WTC11 (cell line): ENCODE measurements around the gene GLB1L3. TPM values are rescaled to one million over a fixed set of nuclear protein-coding genes. Genes with fewer than 3 reads are reported as not detected.

Experiments used
- ATAC-seq: fragments of 200-7000 bp; cut with Tn5 transposase; 2 replicates; pipeline ENCODE4 v1.10.0; 2021; ENCODE audit warnings: mild to moderate bottlenecking, moderate library complexity
- CTCF ChIA-PET: fragments of 300-600 bp; sonication (Branson Sonifier 250); formaldehyde crosslinking; loops from one replicate; lab custom pipeline; 2021; ENCODE audit warnings: antibody characterized with exemption; lab: Charles Lee
- POLR2A ChIA-PET: fragments of 350-600 bp; sonication (Branson Sonifier 250); formaldehyde crosslinking; loops from one replicate; lab custom pipeline; 2021; ENCODE audit warnings: antibody characterized with exemption; lab: Charles Lee
- DNase-seq: peaks from one replicate; pipeline ENCODE4 v3.0.0; 2021; ENCODE audit warnings: low spot score
- H3K27ac Mint-ChIP-seq: 2 replicates; pipeline ENCODE4 v1.8.0; 2021; ENCODE audit warnings: mixed read lengths
- H3K27me3 Mint-ChIP-seq: 2 replicates; pipeline ENCODE4 v1.8.0; 2021; ENCODE audit warnings: low read depth, mild to moderate bottlenecking, moderate library complexity, mixed read lengths
- H3K36me3 Mint-ChIP-seq: 2 replicates; pipeline ENCODE4 v1.8.0; 2021; ENCODE audit warnings: mixed read lengths
- H3K4me1 Mint-ChIP-seq: 2 replicates; pipeline ENCODE4 v1.8.0; 2022; ENCODE audit warnings: mixed read lengths
- H3K4me3 Mint-ChIP-seq: 2 replicates; pipeline ENCODE4 v1.8.0; 2021; ENCODE audit warnings: mild to moderate bottlenecking, moderate library complexity, mixed read lengths
- H3K9me3 Mint-ChIP-seq: 2 replicates; pipeline ENCODE4 v1.8.0; 2021; ENCODE audit warnings: mixed read lengths
- CREM ChIP-seq: sonication (generic); formaldehyde crosslinking; IDR thresholded peaks from 2 replicates; pipeline ENCODE4 v1.8.1; 2022; ENCODE audit warnings: mild to moderate bottlenecking, missing genetic modification reagents, moderate library complexity
- ETV6 ChIP-seq: sonication (generic); formaldehyde crosslinking; IDR thresholded peaks from 2 replicates; pipeline ENCODE4 v1.8.1; 2022; ENCODE audit warnings: mild to moderate bottlenecking, missing genetic modification reagents
- FOXJ3 ChIP-seq: sonication (generic); formaldehyde crosslinking; IDR thresholded peaks from 2 replicates; pipeline ENCODE4 v1.9.0; 2021; ENCODE audit warnings: missing genetic modification reagents, mild to moderate bottlenecking, borderline replicate concordance
- GABPB1 ChIP-seq: sonication (generic); formaldehyde crosslinking; IDR thresholded peaks from 2 replicates; pipeline ENCODE4 v1.8.1; 2023; ENCODE audit warnings: mild to moderate bottlenecking, missing genetic modification reagents
- MYBL2 ChIP-seq: sonication (generic); formaldehyde crosslinking; IDR thresholded peaks from 2 replicates; pipeline ENCODE4 v1.8.1; 2023; ENCODE audit warnings: mild to moderate bottlenecking, moderate library complexity, missing genetic modification reagents
- NR1H2 ChIP-seq: sonication (generic); formaldehyde crosslinking; IDR thresholded peaks from 2 replicates; pipeline ENCODE4 v1.9.0; 2021; ENCODE audit warnings: mild to moderate bottlenecking, moderate library complexity, missing genetic modification reagents
- RELA ChIP-seq: sonication (generic); formaldehyde crosslinking; IDR thresholded peaks from 2 replicates; pipeline ENCODE4 v1.8.1; 2022; ENCODE audit warnings: missing genetic modification reagents, mild to moderate bottlenecking, borderline replicate concordance
- TCF7 ChIP-seq: sonication (generic); formaldehyde crosslinking; IDR thresholded peaks from 2 replicates; pipeline ENCODE4 v1.8.0; 2022; ENCODE audit warnings: mild to moderate bottlenecking, low read depth, missing genetic modification reagents, moderate library complexity
- ZNF416 ChIP-seq: fragments of 250-450 bp; sonication (Bioruptor Pico); IDR thresholded peaks from 2 replicates; pipeline ENCODE4 v1.9.0; 2021; ENCODE audit warnings: mild to moderate bottlenecking, inconsistent platforms
- total RNA-seq: library from RNA; stranded (reverse); gene quantifications from 3 replicates; pipeline ENCODE4 v1.2.3, GENCODE V29; 2021
- TF ChIP-seq, protein P1 (sequence below): sonication (generic); formaldehyde crosslinking; IDR thresholded peaks from 2 replicates; pipeline ENCODE4 v1.8.0; 2023; ENCODE audit warnings: missing genetic modification reagents, mild to moderate bottlenecking, borderline replicate concordance
- TF ChIP-seq, protein P2 (sequence below): fragments of 250-450 bp; sonication (Bioruptor Pico); IDR thresholded peaks from 2 replicates; pipeline ENCODE4 v2.1.2; 2022; ENCODE audit warnings: mild to moderate bottlenecking, moderate library complexity
- TF ChIP-seq, protein P3 (sequence below): fragments of 250-450 bp; sonication (Bioruptor Pico); IDR thresholded peaks from 2 replicates; pipeline ENCODE4 v1.9.0; 2021; ENCODE audit warnings: moderate library complexity, mild to moderate bottlenecking, inconsistent platforms, borderline replicate concordance
- TF ChIP-seq, protein P4 (sequence below): sonication (generic); formaldehyde crosslinking; IDR thresholded peaks from 2 replicates; pipeline ENCODE4 v1.8.0; 2023; ENCODE audit warnings: mild to moderate bottlenecking, missing genetic modification reagents
- TF ChIP-seq, protein P5 (sequence below): sonication (generic); formaldehyde crosslinking; IDR thresholded peaks from 2 replicates; pipeline ENCODE4 v1.8.1; 2023; ENCODE audit warnings: mild to moderate bottlenecking, missing genetic modification reagents, moderate library complexity
- TF ChIP-seq, protein P6 (sequence below): fragments of 200-600 bp; IDR thresholded peaks from 2 replicates; pipeline ENCODE4 v1.8.0; 2022; ENCODE audit warnings: antibody characterized with exemption
- TF ChIP-seq, protein P7 (sequence below): sonication (generic); formaldehyde crosslinking; IDR thresholded peaks from 2 replicates; pipeline ENCODE4 v1.8.0; 2023; ENCODE audit warnings: missing genetic modification reagents
- TF ChIP-seq, protein P8 (sequence below): sonication (generic); formaldehyde crosslinking; IDR thresholded peaks from 2 replicates; pipeline ENCODE4 v1.8.1; 2023; ENCODE audit warnings: mild to moderate bottlenecking, missing genetic modification reagents
- TF ChIP-seq, protein P9 (sequence below): sonication (generic); formaldehyde crosslinking; IDR thresholded peaks from 2 replicates; pipeline ENCODE4 v1.8.1; 2023; ENCODE audit warnings: mild to moderate bottlenecking, missing genetic modification reagents
- TF ChIP-seq, protein P10 (sequence below): sonication (generic); formaldehyde crosslinking; IDR thresholded peaks from 2 replicates; pipeline ENCODE4 v1.8.0; 2022; ENCODE audit warnings: mild to moderate bottlenecking, missing genetic modification reagents

Gene GLB1L3
- total RNA-seq, 1 experiment from 2014 or later: 50.2 TPM

DNA sequence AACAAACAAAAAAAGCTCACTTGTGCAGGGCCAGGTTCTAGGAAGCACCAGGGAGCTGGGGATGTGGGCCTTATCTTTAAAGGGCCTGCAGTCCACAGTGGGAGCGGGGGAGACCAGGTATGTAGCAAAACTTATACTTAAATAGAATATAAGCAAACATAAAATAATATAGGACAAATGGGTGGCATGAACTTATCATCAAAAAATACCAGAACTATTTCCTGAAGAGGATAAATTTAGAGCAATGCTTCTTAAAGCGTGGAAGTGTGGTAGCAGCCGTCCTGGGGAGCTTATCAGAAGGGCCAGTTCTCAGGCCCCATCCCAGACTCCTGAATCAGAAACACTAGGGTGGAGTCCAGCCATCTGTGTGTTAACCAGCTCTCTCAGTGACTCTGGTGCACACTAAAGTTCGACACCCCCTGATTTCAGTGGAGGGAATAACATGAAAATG, 42.4 kb upstream of the GLB1L3 start (continued):
- TF ChIP-seq, protein P1, sequence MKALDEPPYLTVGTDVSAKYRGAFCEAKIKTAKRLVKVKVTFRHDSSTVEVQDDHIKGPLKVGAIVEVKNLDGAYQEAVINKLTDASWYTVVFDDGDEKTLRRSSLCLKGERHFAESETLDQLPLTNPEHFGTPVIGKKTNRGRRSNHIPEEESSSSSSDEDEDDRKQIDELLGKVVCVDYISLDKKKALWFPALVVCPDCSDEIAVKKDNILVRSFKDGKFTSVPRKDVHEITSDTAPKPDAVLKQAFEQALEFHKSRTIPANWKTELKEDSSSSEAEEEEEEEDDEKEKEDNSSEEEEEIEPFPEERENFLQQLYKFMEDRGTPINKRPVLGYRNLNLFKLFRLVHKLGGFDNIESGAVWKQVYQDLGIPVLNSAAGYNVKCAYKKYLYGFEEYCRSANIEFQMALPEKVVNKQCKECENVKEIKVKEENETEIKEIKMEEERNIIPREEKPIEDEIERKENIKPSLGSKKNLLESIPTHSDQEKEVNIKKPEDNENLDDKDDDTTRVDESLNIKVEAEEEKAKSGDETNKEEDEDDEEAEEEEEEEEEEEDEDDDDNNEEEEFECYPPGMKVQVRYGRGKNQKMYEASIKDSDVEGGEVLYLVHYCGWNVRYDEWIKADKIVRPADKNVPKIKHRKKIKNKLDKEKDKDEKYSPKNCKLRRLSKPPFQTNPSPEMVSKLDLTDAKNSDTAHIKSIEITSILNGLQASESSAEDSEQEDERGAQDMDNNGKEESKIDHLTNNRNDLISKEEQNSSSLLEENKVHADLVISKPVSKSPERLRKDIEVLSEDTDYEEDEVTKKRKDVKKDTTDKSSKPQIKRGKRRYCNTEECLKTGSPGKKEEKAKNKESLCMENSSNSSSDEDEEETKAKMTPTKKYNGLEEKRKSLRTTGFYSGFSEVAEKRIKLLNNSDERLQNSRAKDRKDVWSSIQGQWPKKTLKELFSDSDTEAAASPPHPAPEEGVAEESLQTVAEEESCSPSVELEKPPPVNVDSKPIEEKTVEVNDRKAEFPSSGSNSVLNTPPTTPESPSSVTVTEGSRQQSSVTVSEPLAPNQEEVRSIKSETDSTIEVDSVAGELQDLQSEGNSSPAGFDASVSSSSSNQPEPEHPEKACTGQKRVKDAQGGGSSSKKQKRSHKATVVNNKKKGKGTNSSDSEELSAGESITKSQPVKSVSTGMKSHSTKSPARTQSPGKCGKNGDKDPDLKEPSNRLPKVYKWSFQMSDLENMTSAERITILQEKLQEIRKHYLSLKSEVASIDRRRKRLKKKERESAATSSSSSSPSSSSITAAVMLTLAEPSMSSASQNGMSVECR (CRISPR knock-in tag): no peak
- TF ChIP-seq ZNF416 (CRISPR knock-in tag) (no peak), ETV6 (CRISPR knock-in tag) (no peak), TCF7 (CRISPR knock-in tag) (no peak)
- TF ChIP-seq, protein P2, sequence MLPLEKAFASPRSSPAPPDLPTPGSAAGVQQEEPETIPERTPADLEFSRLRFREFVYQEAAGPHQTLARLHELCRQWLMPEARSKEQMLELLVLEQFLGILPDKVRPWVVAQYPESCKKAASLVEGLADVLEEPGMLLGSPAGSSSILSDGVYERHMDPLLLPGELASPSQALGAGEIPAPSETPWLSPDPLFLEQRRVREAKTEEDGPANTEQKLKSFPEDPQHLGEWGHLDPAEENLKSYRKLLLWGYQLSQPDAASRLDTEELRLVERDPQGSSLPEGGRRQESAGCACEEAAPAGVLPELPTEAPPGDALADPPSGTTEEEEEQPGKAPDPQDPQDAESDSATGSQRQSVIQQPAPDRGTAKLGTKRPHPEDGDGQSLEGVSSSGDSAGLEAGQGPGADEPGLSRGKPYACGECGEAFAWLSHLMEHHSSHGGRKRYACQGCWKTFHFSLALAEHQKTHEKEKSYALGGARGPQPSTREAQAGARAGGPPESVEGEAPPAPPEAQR (CRISPR knock-in tag): no peak
- TF ChIP-seq, protein P3, sequence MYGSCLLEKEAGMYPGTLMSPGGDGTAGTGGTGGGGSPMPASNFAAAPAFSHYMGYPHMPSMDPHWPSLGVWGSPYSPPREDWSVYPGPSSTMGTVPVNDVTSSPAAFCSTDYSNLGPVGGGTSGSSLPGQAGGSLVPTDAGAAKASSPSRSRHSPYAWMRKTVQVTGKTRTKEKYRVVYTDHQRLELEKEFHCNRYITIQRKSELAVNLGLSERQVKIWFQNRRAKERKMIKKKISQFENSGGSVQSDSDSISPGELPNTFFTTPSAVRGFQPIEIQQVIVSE: no peak
- TF ChIP-seq, all 79 proteins: peak for 0

DNA sequence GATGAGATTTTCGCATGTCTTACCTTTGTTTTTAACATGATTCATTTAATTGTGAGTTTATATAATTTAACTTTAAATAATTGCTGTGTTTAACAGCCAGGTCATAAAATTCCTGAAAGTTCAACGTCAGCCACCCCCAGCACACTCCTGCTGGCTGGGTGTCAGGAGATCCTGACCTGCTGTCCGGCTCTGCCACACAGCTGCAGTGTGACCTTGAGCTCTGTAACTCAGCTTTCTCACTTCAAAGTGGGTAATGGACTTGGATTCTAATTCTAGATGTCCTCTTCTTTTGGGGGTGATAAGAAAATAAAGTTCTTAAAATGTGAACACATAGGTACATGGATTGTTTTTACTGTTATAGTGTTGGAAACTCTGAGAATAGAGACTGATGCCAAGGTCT, 40.8 kb upstream of the GLB1L3 start:
- H3K36me3 Mint-ChIP-seq: peaks cover 14% of the 10 kb centered on the region
- no peaks in the 10 kb centered on the region for H3K9me3 Mint-ChIP-seq
- no peaks in the 10 kb centered on the region for H3K4me1 Mint-ChIP-seq
- no peak for DNase-seq
- POLR2A ChIA-PET: no interaction called here
- no peaks in the 10 kb centered on the region for H3K27me3 Mint-ChIP-seq
- no peak overlapping the region for H3K4me3 Mint-ChIP-seq
- no peak overlapping the region for H3K27ac Mint-ChIP-seq
- CTCF ChIA-PET: interaction anchor here (0.8 kb wide), 1 partner anchor 11 kb away, joined by 4 read pairs; the partner anchor contains the start of gene VPS26B
- ATAC-seq: no peak
- TF ChIP-seq NR1H2 (CRISPR knock-in tag) (no peak), CREM (CRISPR knock-in tag) (no peak), GABPB1 (CRISPR knock-in tag) (no peak), FOXJ3 (CRISPR knock-in tag) (no peak), MYBL2 (no peak), RELA (no peak)
- TF ChIP-seq, protein P4, sequence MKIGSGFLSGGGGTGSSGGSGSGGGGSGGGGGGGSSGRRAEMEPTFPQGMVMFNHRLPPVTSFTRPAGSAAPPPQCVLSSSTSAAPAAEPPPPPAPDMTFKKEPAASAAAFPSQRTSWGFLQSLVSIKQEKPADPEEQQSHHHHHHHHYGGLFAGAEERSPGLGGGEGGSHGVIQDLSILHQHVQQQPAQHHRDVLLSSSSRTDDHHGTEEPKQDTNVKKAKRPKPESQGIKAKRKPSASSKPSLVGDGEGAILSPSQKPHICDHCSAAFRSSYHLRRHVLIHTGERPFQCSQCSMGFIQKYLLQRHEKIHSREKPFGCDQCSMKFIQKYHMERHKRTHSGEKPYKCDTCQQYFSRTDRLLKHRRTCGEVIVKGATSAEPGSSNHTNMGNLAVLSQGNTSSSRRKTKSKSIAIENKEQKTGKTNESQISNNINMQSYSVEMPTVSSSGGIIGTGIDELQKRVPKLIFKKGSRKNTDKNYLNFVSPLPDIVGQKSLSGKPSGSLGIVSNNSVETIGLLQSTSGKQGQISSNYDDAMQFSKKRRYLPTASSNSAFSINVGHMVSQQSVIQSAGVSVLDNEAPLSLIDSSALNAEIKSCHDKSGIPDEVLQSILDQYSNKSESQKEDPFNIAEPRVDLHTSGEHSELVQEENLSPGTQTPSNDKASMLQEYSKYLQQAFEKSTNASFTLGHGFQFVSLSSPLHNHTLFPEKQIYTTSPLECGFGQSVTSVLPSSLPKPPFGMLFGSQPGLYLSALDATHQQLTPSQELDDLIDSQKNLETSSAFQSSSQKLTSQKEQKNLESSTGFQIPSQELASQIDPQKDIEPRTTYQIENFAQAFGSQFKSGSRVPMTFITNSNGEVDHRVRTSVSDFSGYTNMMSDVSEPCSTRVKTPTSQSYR (CRISPR knock-in tag): no peak
- TF ChIP-seq, protein P5, sequence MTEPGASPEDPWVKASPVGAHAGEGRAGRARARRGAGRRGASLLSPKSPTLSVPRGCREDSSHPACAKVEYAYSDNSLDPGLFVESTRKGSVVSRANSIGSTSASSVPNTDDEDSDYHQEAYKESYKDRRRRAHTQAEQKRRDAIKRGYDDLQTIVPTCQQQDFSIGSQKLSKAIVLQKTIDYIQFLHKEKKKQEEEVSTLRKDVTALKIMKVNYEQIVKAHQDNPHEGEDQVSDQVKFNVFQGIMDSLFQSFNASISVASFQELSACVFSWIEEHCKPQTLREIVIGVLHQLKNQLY (CRISPR knock-in tag): no peak
- TF ChIP-seq, protein P6, sequence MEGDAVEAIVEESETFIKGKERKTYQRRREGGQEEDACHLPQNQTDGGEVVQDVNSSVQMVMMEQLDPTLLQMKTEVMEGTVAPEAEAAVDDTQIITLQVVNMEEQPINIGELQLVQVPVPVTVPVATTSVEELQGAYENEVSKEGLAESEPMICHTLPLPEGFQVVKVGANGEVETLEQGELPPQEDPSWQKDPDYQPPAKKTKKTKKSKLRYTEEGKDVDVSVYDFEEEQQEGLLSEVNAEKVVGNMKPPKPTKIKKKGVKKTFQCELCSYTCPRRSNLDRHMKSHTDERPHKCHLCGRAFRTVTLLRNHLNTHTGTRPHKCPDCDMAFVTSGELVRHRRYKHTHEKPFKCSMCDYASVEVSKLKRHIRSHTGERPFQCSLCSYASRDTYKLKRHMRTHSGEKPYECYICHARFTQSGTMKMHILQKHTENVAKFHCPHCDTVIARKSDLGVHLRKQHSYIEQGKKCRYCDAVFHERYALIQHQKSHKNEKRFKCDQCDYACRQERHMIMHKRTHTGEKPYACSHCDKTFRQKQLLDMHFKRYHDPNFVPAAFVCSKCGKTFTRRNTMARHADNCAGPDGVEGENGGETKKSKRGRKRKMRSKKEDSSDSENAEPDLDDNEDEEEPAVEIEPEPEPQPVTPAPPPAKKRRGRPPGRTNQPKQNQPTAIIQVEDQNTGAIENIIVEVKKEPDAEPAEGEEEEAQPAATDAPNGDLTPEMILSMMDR: no peak
- TF ChIP-seq, protein P7, sequence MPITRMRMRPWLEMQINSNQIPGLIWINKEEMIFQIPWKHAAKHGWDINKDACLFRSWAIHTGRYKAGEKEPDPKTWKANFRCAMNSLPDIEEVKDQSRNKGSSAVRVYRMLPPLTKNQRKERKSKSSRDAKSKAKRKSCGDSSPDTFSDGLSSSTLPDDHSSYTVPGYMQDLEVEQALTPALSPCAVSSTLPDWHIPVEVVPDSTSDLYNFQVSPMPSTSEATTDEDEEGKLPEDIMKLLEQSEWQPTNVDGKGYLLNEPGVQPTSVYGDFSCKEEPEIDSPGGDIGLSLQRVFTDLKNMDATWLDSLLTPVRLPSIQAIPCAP: no peak
- TF ChIP-seq, protein P8, sequence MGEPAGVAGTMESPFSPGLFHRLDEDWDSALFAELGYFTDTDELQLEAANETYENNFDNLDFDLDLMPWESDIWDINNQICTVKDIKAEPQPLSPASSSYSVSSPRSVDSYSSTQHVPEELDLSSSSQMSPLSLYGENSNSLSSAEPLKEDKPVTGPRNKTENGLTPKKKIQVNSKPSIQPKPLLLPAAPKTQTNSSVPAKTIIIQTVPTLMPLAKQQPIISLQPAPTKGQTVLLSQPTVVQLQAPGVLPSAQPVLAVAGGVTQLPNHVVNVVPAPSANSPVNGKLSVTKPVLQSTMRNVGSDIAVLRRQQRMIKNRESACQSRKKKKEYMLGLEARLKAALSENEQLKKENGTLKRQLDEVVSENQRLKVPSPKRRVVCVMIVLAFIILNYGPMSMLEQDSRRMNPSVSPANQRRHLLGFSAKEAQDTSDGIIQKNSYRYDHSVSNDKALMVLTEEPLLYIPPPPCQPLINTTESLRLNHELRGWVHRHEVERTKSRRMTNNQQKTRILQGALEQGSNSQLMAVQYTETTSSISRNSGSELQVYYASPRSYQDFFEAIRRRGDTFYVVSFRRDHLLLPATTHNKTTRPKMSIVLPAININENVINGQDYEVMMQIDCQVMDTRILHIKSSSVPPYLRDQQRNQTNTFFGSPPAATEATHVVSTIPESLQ: no peak
- TF ChIP-seq, protein P9, sequence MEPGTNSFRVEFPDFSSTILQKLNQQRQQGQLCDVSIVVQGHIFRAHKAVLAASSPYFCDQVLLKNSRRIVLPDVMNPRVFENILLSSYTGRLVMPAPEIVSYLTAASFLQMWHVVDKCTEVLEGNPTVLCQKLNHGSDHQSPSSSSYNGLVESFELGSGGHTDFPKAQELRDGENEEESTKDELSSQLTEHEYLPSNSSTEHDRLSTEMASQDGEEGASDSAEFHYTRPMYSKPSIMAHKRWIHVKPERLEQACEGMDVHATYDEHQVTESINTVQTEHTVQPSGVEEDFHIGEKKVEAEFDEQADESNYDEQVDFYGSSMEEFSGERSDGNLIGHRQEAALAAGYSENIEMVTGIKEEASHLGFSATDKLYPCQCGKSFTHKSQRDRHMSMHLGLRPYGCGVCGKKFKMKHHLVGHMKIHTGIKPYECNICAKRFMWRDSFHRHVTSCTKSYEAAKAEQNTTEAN: no peak
- TF ChIP-seq, protein P10, sequence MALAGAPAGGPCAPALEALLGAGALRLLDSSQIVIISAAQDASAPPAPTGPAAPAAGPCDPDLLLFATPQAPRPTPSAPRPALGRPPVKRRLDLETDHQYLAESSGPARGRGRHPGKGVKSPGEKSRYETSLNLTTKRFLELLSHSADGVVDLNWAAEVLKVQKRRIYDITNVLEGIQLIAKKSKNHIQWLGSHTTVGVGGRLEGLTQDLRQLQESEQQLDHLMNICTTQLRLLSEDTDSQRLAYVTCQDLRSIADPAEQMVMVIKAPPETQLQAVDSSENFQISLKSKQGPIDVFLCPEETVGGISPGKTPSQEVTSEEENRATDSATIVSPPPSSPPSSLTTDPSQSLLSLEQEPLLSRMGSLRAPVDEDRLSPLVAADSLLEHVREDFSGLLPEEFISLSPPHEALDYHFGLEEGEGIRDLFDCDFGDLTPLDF: no peak
